22Rv1 (cell line): ENCODE data around the gene KCNRG.

Experiments used
- CTCF ChIP-seq: fragments of 450-650 bp; IDR thresholded peaks from 2 replicates; pipeline ENCODE4 v1.5.1; 2017; ENCODE audit warnings: mild to moderate bottlenecking
- ZFX ChIP-seq: fragments of 450-650 bp; IDR thresholded peaks from 2 replicates; pipeline ENCODE4 v1.6.1; 2017; ENCODE audit warnings: antibody characterized with exemption, borderline replicate concordance

- no peak for TF ChIP-seq CTCF
- no peak for TF ChIP-seq ZFX
These were observed 19.6 kb upstream of the KCNRG start for GRCh38 chr13:49995625-49996101.
